ENCODE data around the gene GABBR1.
"Not testable (repeated sequence)": the region's sequence is repeated elsewhere in the genome, so short reads cannot be mapped to it uniquely, and the experiment has no call there.

GABBR1 gene

GRCh38 chr6:29632789-29633533 is at the start of gene GABBR1:
TSS of gene GABBR1 (minus strand) at chr6:29633183. CDS start at chr6:29632385, 798 bp downstream.
- peak; percentile 89 for DNase-seq (ENCODE audit: low read depth)

DNA sequence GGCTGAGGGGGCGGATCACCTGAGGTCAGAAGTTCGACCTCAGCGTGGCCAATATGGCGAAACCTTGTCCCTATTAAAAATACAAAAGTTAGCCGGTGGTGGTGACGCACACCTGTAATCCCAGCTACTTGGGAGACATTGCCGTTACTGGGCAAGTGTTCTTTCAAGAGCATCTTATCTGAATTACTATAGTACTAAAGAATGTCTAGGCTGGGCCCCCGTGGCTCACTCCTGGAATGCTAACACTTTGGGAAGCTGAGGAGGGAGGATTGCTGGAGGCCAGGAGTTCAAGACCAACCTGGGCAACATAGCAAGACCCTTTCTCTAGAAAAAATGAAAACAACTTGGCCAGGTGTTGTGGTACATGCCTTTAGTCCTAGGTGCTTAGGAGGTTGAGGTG is 48.8 kb upstream of the GABBR1 start:
- DNase-seq (ENCODE audit: low read depth) = peak; percentile 14

- DNase-seq (ENCODE audit: low read depth) = no peak
Measured at GRCh38 chr6:29680904-29681303, 47.9 kb upstream of the GABBR1 start, which contains the start of gene ZFP57. TSS of gene ZFP57 (minus strand) at chr6:29681152. CDS start at chr6:29677003, 4,149 bp downstream.

GRCh38 chr6:29680416-29680815 is 47.4 kb upstream of the GABBR1 start:
- DNase-seq (ENCODE audit: low read depth) = no peak

DNA sequence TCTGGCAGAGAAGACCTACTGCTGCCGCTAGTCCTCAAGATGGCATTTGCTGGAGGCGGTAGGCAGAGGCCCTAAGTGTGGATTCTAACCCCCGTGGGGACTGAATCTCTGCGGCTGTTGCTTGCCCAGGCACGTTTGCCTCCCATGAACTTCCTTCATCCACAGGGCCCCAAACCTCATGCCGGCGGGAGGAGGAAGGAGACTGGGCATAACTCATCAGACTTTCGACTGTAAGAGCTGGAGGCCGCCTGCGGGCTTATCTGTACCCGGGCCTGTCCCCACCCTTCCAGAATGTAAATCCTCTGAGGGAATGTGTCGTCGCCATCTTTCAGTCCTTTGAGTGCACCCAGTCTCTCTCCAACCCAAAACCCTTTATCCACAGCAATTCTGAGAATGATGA is 47.0 kb upstream of the GABBR1 start:
- no peak for DNase-seq (ENCODE audit: low read depth)

GRCh38 chr6:29678114-29678513 is 45.1 kb upstream of the GABBR1 start:
- peak; percentile 65 for DNase-seq (ENCODE audit: low read depth)

DNA sequence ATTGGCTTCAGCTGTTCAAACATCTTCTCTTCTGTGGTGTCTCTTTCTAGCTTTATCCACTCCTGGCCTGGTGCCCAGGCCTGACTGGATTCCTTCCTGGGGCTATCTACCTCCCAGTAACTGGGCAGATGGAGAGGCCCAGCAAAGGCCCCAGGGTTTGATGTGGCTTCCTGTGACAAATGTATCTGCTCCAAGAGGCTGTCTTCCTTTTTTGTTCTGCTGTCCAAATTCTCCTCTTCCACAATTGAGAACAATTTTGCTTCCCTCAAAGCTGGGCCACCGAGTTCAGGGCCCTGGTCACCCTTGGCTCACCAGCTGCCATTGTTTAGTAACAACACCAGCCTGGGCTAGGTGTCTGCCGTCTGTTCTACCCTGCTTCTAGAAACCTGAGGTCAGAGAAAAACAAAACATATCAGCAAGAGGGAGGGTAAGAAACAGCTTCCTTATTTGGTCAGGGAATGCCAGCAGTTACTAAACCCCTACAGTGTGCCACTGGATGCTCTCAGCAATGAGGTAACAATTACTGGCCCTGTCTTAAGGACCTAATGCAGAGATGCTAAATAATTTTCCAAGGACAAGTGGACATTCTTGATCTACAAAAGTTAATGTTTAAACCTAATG is 44.1 kb upstream of the GABBR1 start:
- DNase-seq (ENCODE audit: low read depth) = peak; percentile 49

- no peak for DNase-seq (ENCODE audit: low read depth)
Measured at GRCh38 chr6:29675561-29675960, 42.6 kb upstream of the GABBR1 start.

GRCh38 chr6:29674008-29674407 is 41.0 kb upstream of the GABBR1 start:
- no peak for DNase-seq (ENCODE audit: low read depth)

GRCh38 chr6:29673161-29673560 is 40.2 kb upstream of the GABBR1 start:
- no peak for DNase-seq (ENCODE audit: low read depth)

DNA sequence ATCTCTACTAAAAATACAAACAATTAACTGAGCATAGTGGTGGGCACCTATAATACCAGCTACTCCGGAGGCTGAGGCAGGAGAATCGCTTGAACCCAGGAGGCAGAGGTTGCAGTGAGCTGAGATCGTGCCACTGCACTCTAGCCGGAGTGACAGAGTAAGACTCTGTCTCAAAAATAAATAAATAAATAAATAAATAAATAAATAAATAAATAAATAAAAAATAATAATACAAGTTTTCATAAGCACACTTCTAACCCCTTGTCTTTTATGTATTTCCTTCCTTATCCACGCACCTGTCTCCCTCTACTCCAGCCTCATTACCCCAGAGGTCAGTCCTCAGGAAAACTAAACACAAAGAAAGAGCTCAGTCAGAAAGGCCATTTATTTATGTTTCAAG is 39.1 kb upstream of the GABBR1 start:
- not testable (repeated sequence) for DNase-seq (ENCODE audit: low read depth)

DNA sequence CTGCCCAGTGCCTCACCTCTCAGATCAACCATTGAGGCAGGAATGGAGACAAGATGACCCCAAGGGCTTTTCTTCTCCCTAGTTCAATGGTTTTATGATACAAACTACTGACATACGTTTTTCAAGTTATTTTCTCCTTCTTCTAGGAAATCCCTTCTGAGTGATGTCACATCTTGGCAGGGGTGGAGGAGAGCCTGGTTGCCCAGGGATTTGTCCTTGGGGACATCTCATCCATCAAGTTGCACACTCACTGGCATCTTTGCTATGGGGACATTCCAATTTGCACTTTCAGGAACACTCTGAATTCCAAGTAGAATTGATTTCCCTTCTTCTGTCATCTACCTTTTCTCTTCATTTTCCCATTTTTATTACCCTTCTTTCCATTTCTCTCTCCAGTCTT is 38.0 kb upstream of the GABBR1 start:
- DNase-seq (ENCODE audit: low read depth) = no peak

DNA sequence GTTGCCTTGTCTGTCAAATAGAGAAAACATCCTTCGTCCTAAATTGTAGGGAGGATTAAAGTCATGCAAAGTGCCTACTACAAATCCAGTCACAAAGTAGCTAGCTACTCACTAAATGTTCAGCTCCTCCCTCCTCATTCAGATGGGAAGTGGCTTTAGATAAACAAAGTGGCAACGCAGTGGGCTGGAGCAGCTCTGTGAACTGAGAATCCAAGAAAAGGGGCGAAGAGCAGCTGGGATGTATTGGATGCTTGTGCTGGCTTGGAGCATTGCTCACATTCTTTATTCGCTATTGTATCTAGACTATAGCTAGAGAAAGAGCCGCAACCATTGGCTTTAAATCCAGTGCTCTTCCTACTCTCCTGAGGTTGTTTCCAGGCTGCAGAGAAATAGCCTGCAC is 34.2 kb upstream of the GABBR1 start:
- DNase-seq (ENCODE audit: low read depth) = no peak

DNA sequence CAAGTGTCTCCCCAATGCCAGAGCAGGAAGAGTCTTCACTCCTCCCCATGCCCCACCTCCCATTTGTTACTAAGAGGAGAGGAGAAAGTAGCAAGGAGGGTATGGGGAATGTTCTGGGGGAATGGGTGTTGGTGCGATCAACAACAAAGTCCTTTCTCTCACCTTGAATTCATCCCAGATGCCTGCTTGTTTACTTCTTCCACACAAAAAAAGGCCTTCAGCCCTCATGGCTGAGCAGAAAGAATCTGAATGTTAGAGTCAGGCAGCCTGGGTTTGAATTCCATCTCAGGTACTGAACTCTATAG is 33.8 kb upstream of the GABBR1 start:
- DNase-seq (ENCODE audit: low read depth) = no peak

DNA sequence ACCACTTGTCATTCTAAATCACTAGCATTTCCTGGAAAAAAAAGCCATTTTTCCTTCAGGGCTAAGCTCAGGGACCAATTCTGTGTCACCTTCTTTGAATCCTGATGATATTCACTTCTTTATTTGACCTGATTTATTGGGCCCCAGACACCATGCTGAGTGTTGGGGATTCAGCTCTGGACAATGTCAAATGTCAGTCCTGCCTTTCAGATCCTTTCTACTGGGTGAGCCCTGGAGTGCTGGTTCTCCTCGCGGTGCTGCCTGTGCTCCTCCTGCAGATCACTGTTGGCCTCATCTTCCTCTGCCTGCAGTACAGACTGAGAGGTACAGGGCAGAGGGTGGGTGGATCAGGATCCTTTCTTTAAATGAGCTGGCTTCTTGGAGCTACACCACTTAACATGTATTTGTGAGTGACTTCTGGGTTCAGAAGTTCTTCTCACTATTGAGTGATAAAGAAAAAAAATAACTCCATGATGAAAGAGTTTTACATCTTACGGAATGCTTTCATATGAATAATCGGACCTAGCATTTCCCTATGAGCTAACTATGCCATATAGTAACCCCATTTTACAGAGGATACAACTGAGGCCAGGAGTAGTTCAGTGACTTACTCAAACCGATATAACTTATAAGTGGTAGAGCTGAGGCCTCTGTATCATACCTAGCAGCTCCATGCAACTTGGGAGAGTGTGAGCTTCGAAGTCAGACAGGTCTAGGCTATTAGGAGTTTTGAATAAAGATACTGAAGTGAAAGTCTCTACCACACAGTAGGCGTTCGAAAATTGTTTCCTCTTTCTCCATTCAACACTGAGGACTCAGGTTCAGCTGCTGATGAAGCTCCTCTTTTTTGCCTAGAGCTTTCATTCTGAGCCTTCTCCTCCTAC is 33.2 kb upstream of the GABBR1 start:
- DNase-seq (ENCODE audit: low read depth) = no peak

GRCh38 chr6:29663300-29664042 is 30.5 kb upstream of the GABBR1 start:
- no peak for DNase-seq (ENCODE audit: low read depth)

DNA sequence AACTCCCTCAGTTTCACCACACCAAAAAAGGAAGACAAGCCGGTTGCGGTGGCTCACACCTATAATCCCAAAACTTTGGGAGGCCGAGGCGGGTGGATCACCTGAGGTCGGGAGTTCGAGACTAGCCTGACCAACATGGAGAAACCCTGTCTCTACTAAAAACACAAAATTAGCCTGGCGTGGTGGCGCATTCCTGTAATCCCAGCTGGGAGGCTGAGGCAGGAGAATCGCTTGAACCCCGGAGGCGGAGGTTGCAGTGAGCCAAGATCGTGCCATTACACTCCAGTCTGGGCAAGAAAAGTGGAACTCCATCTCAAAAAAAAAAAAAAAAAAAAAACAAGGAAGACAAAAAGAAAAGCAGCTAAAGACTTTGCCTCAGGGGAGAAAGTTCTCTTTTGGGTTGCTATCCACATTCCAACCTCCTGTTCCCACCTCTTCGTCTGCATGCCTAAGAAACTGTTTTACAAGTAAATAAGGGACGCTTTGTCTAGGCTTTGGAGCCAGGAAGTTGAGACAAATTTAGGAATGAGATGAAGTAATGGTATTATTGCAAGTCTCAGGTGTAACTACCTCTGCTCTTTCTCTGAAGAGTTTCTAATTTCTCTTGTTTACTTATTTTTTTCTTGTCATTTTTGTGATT is 28.6 kb upstream of the GABBR1 start:
- not testable (repeated sequence) for DNase-seq (ENCODE audit: low read depth)

GRCh38 chr6:29661071-29661470 is 28.1 kb upstream of the GABBR1 start:
- no peak for DNase-seq (ENCODE audit: low read depth)

DNA sequence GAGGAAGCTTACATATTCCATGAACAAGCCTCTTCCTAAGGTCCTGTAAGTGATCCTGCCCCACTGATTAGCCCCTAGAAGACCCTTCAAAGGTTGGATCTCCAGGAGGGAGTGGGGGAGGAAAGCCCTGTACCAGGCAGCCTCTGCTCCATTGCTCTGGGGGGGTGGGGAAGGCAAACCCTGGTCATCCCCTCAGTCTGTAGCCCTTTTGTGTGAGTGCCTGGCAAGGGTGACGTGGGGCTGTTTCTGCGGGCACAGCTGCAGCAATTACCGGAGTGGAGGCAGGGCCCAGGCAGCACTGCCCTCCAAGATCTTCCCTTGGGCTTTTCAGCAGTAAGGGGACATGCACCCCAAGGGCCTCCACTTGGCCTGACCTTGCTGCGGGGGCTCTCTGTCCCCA is 23.8 kb upstream of the GABBR1 start, which contains the start of gene MOG:
Gene MOG, plus strand, starts transcription at position 295 of the 400 bp plus-strand sequence. CDS start 118 bp downstream, outside the sequence.
- DNase-seq (ENCODE audit: low read depth) = no peak

GRCh38 chr6:29656157-29656556 is 23.2 kb upstream of the GABBR1 start:
- no peak for DNase-seq (ENCODE audit: low read depth)

DNA sequence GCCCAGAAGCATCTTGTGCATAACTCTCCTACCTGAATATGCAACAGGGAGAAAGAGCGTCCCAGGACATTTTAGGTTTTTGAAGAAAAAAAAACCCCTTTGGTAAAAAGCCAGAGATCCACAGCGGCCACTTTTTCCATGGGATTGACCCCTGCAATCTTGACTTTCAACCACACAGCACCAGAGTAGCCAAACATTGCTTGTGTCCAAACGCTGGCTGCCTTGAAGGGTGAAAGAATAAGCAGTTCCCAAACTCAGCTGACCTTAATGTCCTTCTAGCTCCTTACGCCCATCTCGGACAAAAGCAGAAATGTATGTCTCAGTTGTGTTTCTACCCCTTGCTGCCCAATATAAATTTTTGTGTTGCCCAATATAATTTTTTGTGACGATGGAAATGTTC is 22.7 kb upstream of the GABBR1 start:
- DNase-seq (ENCODE audit: low read depth) = no peak

All from iris pigment epithelial cell (primary cell).